Epithelial cell of esophagus (primary cell): ENCODE data around the gene ARHGEF6.

Experiments used
- DNase-seq: peaks from one replicate; pipeline ENCODE4 v3.0.0; 2010; ENCODE audit warnings: low read depth
- H3K4me3 ChIP-seq: 2 replicates; pipeline ENCODE4 v1.5.1; 2011; ENCODE audit warnings: mild to moderate bottlenecking, low read length, control low read depth
- TF ChIP-seq, protein P1 (sequence below): IDR thresholded peaks from 2 replicates; pipeline ENCODE4 v1.5.1; 2011; ENCODE audit warnings: low read depth, mild to moderate bottlenecking, low read length, control low read depth, inconsistent platforms; ENCODE audit not compliant: insufficient read depth; ENCODE audit errors: missing control alignments

The ARHGEF6 gene

DNA sequence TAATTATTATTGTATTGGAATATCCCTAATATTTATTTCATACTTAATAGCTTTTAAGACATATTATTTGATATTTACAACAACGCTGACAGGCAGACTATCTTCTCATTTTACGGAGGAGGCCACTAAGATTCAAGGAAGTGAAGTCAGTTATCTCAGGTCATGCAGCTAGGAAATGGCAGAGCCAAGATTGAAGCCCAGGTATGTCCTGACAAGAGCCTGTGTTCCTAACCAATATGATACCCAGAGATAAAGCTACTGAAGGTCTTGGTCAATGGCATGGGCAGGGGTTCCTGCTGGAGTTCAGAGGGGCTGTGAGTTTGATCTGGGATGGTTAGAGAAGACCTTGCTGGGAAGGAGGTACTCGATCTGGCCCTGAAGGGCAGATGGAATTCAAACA is 47.1 kb downstream of the ARHGEF6 start:
- no peak overlapping the region for H3K4me3 ChIP-seq
- no peak for DNase-seq
- TF ChIP-seq, protein P1, sequence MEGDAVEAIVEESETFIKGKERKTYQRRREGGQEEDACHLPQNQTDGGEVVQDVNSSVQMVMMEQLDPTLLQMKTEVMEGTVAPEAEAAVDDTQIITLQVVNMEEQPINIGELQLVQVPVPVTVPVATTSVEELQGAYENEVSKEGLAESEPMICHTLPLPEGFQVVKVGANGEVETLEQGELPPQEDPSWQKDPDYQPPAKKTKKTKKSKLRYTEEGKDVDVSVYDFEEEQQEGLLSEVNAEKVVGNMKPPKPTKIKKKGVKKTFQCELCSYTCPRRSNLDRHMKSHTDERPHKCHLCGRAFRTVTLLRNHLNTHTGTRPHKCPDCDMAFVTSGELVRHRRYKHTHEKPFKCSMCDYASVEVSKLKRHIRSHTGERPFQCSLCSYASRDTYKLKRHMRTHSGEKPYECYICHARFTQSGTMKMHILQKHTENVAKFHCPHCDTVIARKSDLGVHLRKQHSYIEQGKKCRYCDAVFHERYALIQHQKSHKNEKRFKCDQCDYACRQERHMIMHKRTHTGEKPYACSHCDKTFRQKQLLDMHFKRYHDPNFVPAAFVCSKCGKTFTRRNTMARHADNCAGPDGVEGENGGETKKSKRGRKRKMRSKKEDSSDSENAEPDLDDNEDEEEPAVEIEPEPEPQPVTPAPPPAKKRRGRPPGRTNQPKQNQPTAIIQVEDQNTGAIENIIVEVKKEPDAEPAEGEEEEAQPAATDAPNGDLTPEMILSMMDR = no peak

DNA sequence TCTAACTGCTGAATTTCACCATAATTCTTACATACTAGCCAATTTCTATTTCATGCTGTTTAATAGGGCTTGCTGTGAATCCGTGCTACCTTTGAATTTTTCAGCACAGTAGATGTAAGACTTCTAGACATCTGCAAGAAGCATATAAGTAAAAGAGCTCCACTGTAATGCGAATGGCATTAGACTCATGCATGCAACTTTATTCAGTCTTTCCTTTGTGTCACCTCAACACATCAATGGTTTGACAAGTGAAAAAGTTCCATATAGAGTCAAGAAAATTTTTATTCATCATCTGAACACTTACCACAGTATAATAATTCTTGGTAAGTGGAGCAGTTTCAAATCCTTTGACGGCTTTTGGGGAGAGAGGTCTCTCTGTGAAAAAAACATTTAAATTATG is 48.9 kb downstream of the ARHGEF6 start:
- no peak for DNase-seq
- H3K4me3 ChIP-seq = no peak overlapping the region
- TF ChIP-seq, protein P1 = no peak

DNA sequence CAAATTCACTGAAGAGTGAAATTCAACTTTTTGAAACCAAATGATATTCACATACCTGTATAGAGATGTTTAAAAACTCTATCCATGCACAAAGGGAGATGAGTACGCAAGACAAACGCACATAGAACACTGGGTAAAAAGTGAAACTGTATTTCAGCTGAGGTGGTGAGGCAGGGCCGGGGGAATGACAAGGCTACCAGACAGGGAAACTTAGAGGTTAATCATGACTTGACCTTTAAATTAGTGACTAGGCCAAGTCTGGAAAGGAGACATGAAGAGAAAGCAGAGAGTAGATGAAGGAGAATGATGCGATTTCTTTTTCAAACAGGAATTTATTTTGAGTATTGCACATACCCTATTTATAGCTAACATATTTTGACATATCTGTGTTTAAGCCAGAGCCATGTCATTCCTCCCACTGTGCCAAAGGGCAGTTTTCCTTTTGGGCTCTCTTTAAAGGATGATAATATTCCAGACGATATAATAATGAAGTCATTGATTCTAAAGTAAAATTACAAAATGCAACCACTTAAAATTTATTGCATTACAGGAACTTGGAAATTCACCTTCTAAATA is 49.4 kb downstream of the ARHGEF6 start:
- DNase-seq = no peak
- H3K4me3 ChIP-seq = no peak overlapping the region
- TF ChIP-seq, protein P1 = no peak

DNA sequence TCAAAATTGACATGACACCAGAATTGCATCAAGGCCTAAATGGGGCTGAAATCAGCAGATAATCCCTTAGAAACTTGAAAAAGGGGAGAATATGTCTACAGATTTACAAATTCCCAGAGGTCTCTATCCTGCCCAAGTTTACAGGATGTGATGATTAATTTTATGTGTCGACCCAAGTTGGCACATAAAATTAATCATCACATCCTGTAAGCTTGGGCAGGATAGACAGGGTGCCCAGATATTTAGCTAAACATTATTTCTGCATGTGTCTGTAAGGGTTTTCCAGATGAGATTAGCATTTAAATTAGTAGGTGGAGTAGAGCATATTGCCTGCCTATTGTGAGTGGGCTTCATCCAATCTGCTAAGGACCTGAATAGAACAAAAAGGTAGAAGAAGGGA is 52.3 kb downstream of the ARHGEF6 start:
- TF ChIP-seq, protein P1 = no peak
- DNase-seq = no peak
- H3K4me3 ChIP-seq = no peak overlapping the region

DNA sequence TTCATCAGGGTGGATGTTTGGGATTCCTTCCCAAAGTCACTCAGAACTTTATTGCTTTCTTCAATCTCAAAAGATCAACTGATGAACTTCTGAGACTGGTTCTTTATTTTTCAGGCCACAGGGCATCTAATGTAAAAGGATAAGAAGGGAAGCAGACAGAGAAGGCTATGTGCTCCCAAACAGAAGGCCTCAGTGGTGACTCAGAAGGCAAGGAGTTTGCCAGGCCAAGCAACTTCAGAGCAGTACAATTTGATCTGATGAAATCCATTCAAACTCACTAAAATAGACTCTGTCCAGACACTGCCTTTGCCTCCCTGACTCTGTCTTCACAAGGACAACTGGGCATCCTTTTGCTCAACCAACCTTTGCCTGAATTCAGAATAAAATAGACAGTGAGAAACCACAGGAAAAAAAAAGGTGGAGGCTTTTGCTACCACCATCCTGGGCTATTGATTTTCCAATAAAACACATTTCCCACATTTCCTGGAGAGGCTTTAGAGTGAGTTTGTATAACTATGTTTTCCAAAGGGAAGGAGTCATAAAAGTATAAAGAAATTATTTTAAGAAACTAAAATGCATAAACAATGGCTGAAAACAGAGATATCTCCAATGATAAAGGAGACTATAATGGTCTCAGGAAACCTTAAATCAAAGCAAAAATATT is 55.2 kb downstream of the ARHGEF6 start:
- TF ChIP-seq, protein P1 = no peak
- no peak overlapping the region for H3K4me3 ChIP-seq
- DNase-seq = peak; percentile 23

DNA sequence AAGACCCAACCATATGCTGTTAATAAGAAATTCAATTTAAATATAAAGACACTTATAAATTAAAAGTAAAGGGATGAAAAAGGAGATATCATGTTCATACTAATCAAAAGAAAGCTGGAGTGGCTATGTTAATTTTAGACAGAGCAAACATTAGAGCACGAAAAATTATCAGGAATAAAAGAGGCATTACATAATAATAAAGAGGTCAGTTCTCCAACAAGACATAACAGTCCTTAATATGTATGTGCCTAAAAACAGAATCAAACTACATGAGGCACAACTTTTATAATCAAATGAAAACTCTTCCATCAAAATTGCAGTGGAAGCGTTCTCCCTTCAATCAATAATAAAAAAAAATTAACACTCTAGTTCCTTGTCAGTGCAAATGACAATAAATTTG is 62.6 kb downstream of the ARHGEF6 start:
- no peak overlapping the region for H3K4me3 ChIP-seq
- TF ChIP-seq, protein P1 = no peak
- DNase-seq = no peak
